HepG2 (cell line): ENCODE measurements around the gene LIME1. TPM values are rescaled to one million over a fixed set of nuclear protein-coding genes. Genes with fewer than 3 reads are reported as not detected.
A peak's percentile ranks its signal among the peaks of the same experiment; 100 is the strongest.

ENCODE experiments used
- AKNA ChIP-seq: sonication (generic); formaldehyde crosslinking; IDR thresholded peaks from 2 replicates; pipeline ENCODE4 v1.4.0; 2020; ENCODE audit warnings: missing genetic modification reagents, borderline replicate concordance
- BHLHE40 ChIP-seq: IDR thresholded peaks from 2 replicates; pipeline ENCODE4 v1.6.1; 2011; ENCODE audit warnings: low read length, improper control_type of control experiment
- DNMT1 ChIP-seq: sonication (generic); formaldehyde crosslinking; IDR thresholded peaks from 2 replicates; pipeline ENCODE4 v1.5.1; 2020; ENCODE audit warnings: mild to moderate bottlenecking, missing genetic modification reagents
- ELF3 ChIP-seq: IDR thresholded peaks from 2 replicates; pipeline ENCODE4 v1.6.1; 2016; ENCODE audit warnings: missing genetic modification reagents, missing compliant biosample characterization
- ERF ChIP-seq: IDR thresholded peaks from 2 replicates; pipeline ENCODE4 v1.6.1; 2018; ENCODE audit warnings: missing biosample characterization, missing genetic modification reagents
- FOXP4 ChIP-seq: sonication (generic); formaldehyde crosslinking; IDR thresholded peaks from 2 replicates; pipeline ENCODE4 v1.4.0; 2020; ENCODE audit warnings: missing genetic modification reagents
- GATAD2A ChIP-seq: IDR thresholded peaks from 2 replicates; pipeline ENCODE4 v1.6.1; 2016
- GTF3A ChIP-seq: sonication (generic); formaldehyde crosslinking; conservative IDR thresholded peaks from 2 replicates; pipeline ENCODE4 v1.4.0; 2020; ENCODE audit warnings: mild to moderate bottlenecking, missing genetic modification reagents
- HCFC1 ChIP-seq: fragments of 150-350 bp; IDR thresholded peaks from 2 replicates; pipeline ENCODE4 v1.6.1; 2014; ENCODE audit warnings: low read depth, low read length
- HMGA1 ChIP-seq: sonication (generic); formaldehyde crosslinking; conservative IDR thresholded peaks from 2 replicates; pipeline ENCODE4 v1.4.0; 2020; ENCODE audit warnings: missing genetic modification reagents
- HOXA9 ChIP-seq: sonication (generic); formaldehyde crosslinking; IDR thresholded peaks from 2 replicates; pipeline ENCODE4 v1.8.1; 2022; ENCODE audit warnings: missing genetic modification reagents, mild to moderate bottlenecking, moderate library complexity, borderline replicate concordance
- MAFK ChIP-seq, 2 experiments: IDR thresholded peaks in 1 of 2; conservative IDR thresholded peaks in 1 of 2; 2 replicates each; pipeline ENCODE4 v1.6.1; 2011; ENCODE audit warnings: improper control_type of control experiment in 2 of 2, low read length in 2 of 2
- SP4 ChIP-seq: sonication (generic); formaldehyde crosslinking; IDR thresholded peaks from 2 replicates; pipeline ENCODE4 v1.8.1; 2023; ENCODE audit warnings: mild to moderate bottlenecking, missing genetic modification reagents
- TFDP2 ChIP-seq: sonication (generic); formaldehyde crosslinking; IDR thresholded peaks from 2 replicates; pipeline ENCODE4 v1.4.0; 2020; ENCODE audit warnings: missing genetic modification reagents
- WIZ ChIP-seq: sonication (generic); formaldehyde crosslinking; IDR thresholded peaks from 2 replicates; pipeline ENCODE4 v1.5.1; 2020; ENCODE audit warnings: mild to moderate bottlenecking, missing genetic modification reagents
- ZBTB39 ChIP-seq: sonication (generic); formaldehyde crosslinking; IDR thresholded peaks from 2 replicates; pipeline ENCODE4 v1.5.0; 2020; ENCODE audit warnings: missing genetic modification reagents
- ZNF121 ChIP-seq: sonication (generic); formaldehyde crosslinking; IDR thresholded peaks from 2 replicates; pipeline ENCODE4 v1.5.0; 2020; ENCODE audit warnings: mild to moderate bottlenecking, missing genetic modification reagents
- ZNF83 ChIP-seq: sonication (generic); formaldehyde crosslinking; IDR thresholded peaks from 2 replicates; pipeline ENCODE4 v1.4.0; 2020; ENCODE audit warnings: missing genetic modification reagents, mild to moderate bottlenecking, borderline replicate concordance
- ZNF841 ChIP-seq: sonication (generic); formaldehyde crosslinking; IDR thresholded peaks from 2 replicates; pipeline ENCODE4 v1.8.1; 2023; ENCODE audit warnings: missing genetic modification reagents, borderline replicate concordance
- ZNF883 ChIP-seq: sonication (generic); formaldehyde crosslinking; IDR thresholded peaks from 2 replicates; pipeline ENCODE4 v1.5.1; 2020; ENCODE audit warnings: mild to moderate bottlenecking, missing genetic modification reagents; ENCODE audit errors: not compliant biosample characterization
- polyA plus RNA-seq, 8 experiments: library from polyadenylated mRNA; depleted of rRNA in 3 of 8; stranded (reverse) in 7 of 8; unstranded in 1 of 8; fragments of >200 nt; fragmentation: Illumina TruSeq in 4 of 8; extraction: Trizol in 4 of 8; gene quantifications; 2 replicates each; pipeline versions ENCODE4 v1.2.1 to v1.2.3, GENCODE V29; 2011 to 2016; ENCODE audit warnings: low read depth in 4 of 8, missing spikeins in 1 of 8, mixed read lengths in 1 of 8; ENCODE audit not compliant: insufficient read depth in 1 of 8
- total RNA-seq, 5 experiments: library from RNA; depleted of rRNA; stranded (reverse); fragments of >200 nt; fragmentation: Illumina TruSeq; extraction: Trizol; gene quantifications; 2 replicates each; pipeline ENCODE4 v1.2.3, GENCODE V29; 2016; ENCODE audit warnings: low read depth in 1 of 5

Gene LIME1
- total and polyA plus RNA-seq, 2 of the 13 experiments (the other 11 are each of a cell fraction or from before 2014, with no cell fraction given), result 13.0 to 61.5 TPM

DNA sequence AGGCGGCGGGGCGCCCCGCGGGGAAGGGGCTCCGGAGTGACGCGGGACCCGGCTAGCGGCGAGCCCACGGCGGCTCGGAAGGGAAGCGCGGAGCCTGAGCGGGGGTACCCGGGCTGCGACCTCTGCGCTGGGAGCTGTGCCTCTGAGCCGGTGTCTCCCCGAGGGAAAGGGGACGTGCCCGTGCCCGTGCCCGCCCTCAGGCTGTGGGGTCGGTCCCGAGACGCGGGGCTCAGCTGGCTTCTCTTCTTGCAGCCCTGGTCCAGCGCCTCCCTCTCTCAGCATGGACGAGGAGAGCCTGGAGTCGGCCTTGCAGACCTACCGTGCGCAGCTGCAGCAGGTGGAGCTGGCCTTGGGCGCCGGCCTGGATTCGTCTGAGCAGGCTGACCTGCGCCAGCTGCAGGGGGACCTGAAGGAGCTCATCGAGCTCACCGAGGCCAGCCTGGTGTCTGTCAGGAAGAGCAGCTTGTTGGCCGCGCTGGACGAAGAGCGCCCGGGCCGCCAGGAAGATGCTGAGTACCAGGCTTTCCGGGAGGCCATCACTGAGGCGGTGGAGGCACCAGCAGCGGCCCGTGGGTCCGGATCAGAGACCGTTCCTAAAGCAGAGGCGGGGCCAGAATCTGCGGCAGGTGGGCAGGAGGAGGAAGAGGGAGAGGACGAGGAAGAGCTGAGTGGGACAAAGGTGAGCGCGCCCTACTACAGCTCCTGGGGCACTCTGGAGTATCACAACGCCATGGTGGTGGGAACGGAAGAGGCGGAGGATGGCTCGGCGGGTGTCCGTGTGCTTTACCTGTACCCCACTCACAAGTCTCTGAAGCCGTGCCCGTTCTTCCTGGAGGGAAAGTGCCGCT lies 27.9 kb upstream of the LIME1 start (continued):
- TF ChIP-seq AKNA (CRISPR knock-in tag) (no peak), TFDP2 (no peak), GATAD2A (no peak), ERF (CRISPR knock-in tag) (no peak), ZNF121 (CRISPR knock-in tag) (no peak), ELF3 (CRISPR knock-in tag) (no peak), HOXA9 (no peak), WIZ (no peak), ZNF83 (CRISPR knock-in tag) (no peak), GTF3A (0 out of 2 replicates have a peak, but pooled peaks have one; percentile 45), HMGA1 (no peak), ZNF883 (CRISPR knock-in tag) (no peak), MAFK (conservative IDR thresholded peaks at IDR 0.05 in 1 of 2, IDR thresholded peaks at IDR 0.05 in 1 of 2; ENCODE audit: low read length in 2 of 2) (no peak), SP4 (no peak), FOXP4 (CRISPR knock-in tag) (no peak), HCFC1 (no peak), DNMT1 (no peak; the same call in 1 of the 2 replicates), ZBTB39 (no peak), ZNF841 (CRISPR knock-in tag) (no peak), BHLHE40 (no peak)
